ENCODE measurements around the gene AFAP1L1. TPM values are rescaled to one million over a fixed set of nuclear protein-coding genes. Genes with fewer than 3 reads are reported as not detected.
A peak's percentile ranks its signal among the peaks of the same experiment; 100 is the strongest.

The AFAP1L1 gene
- total and polyA plus RNA-seq, 2 of the 13 experiments (the other 11 are each of a cell fraction or from before 2014, with no cell fraction given): 0.38 to 1.0 TPM

DNA sequence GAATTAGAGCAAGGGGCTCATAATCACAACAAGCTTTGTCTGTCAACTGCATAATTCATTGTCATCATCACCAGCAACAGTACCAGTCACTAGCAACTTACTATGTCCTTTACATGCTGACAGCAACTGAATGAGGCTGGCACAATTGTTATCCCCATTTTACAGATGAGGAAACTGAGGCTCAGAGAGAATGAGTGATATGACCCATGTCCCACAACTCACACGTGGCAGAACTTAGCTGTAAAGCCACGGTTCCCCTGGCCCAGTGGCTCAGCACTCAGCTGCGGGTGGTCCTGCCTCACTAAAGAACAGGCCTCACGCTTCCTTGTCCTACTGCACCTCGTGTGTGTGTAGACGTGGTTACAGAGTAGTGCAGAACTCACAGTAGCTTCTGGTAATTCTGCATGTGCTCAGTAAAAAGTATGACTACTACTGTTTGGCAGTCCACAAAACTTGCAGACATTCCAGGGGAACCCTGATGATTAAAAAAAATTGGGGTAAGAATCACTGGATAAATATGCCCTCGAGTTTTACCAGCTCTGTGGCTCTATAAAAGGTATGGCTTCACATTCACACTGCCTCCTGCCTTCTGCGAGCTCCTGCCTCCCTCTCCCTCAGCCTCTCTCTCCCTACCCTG is 30.2 kb downstream of the AFAP1L1 start:
- ChIA-PET POLR2A (interaction anchor here (1.0 kb wide), 1 partner anchor 250 kb away, joined by 3 read pairs; the partner anchor contains the start of gene CSNK1A1), CTCF (ENCODE audit: low intra/inter-chr PET ratio, low total read pairs) (no interaction called here)
- no peak overlapping the region for H3K4me3 ChIP-seq (replicated peaks in 1 of 3; ENCODE audit: insufficient read depth in 1 of 3, low read depth in 2 of 3, low read length in 3 of 3)
- FAIRE-seq (no peak), DNase-seq (ENCODE audit: low spot score) (no peak), ATAC-seq (no peak)
- no peak overlapping the region for H3K9ac ChIP-seq (ENCODE audit: insufficient read depth, low read depth, low read length)
- in situ Hi-C loops (cut with HindIII; ENCODE audit: extremely low pct_ligation_motif_present, low pct_unique_long_range_greater_than_20kb): no loop called here
- H3K36me3 ChIP-seq (replicated peaks in 1 of 2; ENCODE audit: control insufficient read depth in 1 of 2, insufficient read depth in 2 of 2, low read length in 2 of 2): no peaks in the 10 kb centered on the region
- no peak overlapping the region for H3K27ac ChIP-seq (ENCODE audit: extremely low read length, insufficient read depth, low read length)
- intact Hi-C loops (cut with micrococcal nuclease; ENCODE audit: unreplicated experiment): no loop called here
- H3K4me1 ChIP-seq (ENCODE audit: insufficient read depth, low read length): peaks cover 27% of the 10 kb centered on the region
- H3K4me2 ChIP-seq (ENCODE audit: low read depth, low read length): no peak overlapping the region
- 74% methylated on average over 6 of the region's 8 CpGs for WGBS (ENCODE audit: low lambda C conversion rate)
- no peaks in the 10 kb centered on the region for H3K27me3 ChIP-seq (ENCODE audit: control insufficient read depth in 1 of 2, insufficient read depth in 2 of 2, low read length in 2 of 2)
- BruUV-seq (replicated peaks): no TSS peak
- no peaks in the 10 kb centered on the region for H3K79me2 ChIP-seq (ENCODE audit: insufficient read depth, low read length)
- no peaks in the 10 kb centered on the region for H3K9me3 ChIP-seq (ENCODE audit: low read length)
- no peak overlapping the region for H2AFZ ChIP-seq (ENCODE audit: low read length)
- 0 out of 2 replicates have a peak, but pooled peaks have one; percentile 32 for TF ChIP-seq ADNP (CRISPR knock-in tag; IDR thresholded peaks at IDR 0.05)
- TF ChIP-seq TBL1XR1 (IDR thresholded peaks at IDR 0.05; ENCODE audit: borderline replicate concordance, low read length, partially characterized antibody): no peak
- TF ChIP-seq HIVEP1 (CRISPR knock-in tag; IDR thresholded peaks at IDR 0.05): no peak
- TF ChIP-seq, protein P1, sequence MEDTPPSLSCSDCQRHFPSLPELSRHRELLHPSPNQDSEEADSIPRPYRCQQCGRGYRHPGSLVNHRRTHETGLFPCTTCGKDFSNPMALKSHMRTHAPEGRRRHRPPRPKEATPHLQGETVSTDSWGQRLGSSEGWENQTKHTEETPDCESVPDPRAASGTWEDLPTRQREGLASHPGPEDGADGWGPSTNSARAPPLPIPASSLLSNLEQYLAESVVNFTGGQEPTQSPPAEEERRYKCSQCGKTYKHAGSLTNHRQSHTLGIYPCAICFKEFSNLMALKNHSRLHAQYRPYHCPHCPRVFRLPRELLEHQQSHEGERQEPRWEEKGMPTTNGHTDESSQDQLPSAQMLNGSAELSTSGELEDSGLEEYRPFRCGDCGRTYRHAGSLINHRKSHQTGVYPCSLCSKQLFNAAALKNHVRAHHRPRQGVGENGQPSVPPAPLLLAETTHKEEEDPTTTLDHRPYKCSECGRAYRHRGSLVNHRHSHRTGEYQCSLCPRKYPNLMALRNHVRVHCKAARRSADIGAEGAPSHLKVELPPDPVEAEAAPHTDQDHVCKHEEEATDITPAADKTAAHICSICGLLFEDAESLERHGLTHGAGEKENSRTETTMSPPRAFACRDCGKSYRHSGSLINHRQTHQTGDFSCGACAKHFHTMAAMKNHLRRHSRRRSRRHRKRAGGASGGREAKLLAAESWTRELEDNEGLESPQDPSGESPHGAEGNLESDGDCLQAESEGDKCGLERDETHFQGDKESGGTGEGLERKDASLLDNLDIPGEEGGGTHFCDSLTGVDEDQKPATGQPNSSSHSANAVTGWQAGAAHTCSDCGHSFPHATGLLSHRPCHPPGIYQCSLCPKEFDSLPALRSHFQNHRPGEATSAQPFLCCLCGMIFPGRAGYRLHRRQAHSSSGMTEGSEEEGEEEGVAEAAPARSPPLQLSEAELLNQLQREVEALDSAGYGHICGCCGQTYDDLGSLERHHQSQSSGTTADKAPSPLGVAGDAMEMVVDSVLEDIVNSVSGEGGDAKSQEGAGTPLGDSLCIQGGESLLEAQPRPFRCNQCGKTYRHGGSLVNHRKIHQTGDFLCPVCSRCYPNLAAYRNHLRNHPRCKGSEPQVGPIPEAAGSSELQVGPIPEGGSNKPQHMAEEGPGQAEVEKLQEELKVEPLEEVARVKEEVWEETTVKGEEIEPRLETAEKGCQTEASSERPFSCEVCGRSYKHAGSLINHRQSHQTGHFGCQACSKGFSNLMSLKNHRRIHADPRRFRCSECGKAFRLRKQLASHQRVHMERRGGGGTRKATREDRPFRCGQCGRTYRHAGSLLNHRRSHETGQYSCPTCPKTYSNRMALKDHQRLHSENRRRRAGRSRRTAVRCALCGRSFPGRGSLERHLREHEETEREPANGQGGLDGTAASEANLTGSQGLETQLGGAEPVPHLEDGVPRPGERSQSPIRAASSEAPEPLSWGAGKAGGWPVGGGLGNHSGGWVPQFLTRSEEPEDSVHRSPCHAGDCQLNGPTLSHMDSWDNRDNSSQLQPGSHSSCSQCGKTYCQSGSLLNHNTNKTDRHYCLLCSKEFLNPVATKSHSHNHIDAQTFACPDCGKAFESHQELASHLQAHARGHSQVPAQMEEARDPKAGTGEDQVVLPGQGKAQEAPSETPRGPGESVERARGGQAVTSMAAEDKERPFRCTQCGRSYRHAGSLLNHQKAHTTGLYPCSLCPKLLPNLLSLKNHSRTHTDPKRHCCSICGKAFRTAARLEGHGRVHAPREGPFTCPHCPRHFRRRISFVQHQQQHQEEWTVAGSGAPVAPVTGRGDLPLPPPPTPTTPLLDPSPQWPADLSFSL (CRISPR knock-in tag; IDR thresholded peaks at IDR 0.05): no peak
- TF ChIP-seq ZNF747 (CRISPR knock-in tag; IDR thresholded peaks at IDR 0.05; ENCODE audit: borderline replicate concordance): no peak
- TF ChIP-seq, protein P2, sequence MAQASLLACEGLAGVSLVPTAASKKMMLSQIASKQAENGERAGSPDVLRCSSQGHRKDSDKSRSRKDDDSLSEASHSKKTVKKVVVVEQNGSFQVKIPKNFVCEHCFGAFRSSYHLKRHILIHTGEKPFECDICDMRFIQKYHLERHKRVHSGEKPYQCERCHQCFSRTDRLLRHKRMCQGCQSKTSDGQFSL (CRISPR knock-in tag; IDR thresholded peaks at IDR 0.05): no peak
- peak; percentile 86 for TF ChIP-seq ZNF629 (CRISPR knock-in tag; conservative IDR thresholded peaks at IDR 0.05)
- TF ChIP-seq BCL6 (CRISPR knock-in tag; IDR thresholded peaks at IDR 0.05): no peak
- TF ChIP-seq HNRNPLL (IDR thresholded peaks at IDR 0.05; ENCODE audit: low read depth, low read length, poor library complexity, severe bottlenecking): no peak
- no peak for TF ChIP-seq KMT2A (CRISPR knock-in tag; IDR thresholded peaks at IDR 0.05)
- no peaks in the 10 kb centered on the region for H4K20me1 ChIP-seq (ENCODE audit: insufficient read depth, low read length)

Data from HepG2 (cell line).